H9 (cell line): Measurements from ENCODE around the gene IL1R2. TPM values are rescaled to one million over a fixed set of nuclear protein-coding genes. Genes with fewer than 3 reads are reported as not detected.

ENCODE experiments used
- DNase-seq: peaks from one replicate; pipeline ENCODE4 v3.0.0-alpha.2; 2017
- H2AFZ ChIP-seq: one replicate; pipeline ENCODE4 v1.6.1; 2013; ENCODE audit warnings: mild to moderate bottlenecking, low read length, control low read depth, moderate library complexity
- H2AK5ac ChIP-seq: 2 replicates; pipeline ENCODE4 v1.6.1; 2013; ENCODE audit warnings: low read length, control low read depth, mixed read lengths; ENCODE audit not compliant: insufficient read length
- H2BK120ac ChIP-seq: one replicate; pipeline ENCODE4 v1.6.1; 2013; ENCODE audit warnings: low read depth, mild to moderate bottlenecking, low read length, control low read depth, inconsistent platforms; ENCODE audit not compliant: poor library complexity, severe bottlenecking
- H2BK12ac ChIP-seq: 2 replicates; pipeline ENCODE4 v1.6.1; 2013; ENCODE audit warnings: low read length, control low read depth, mixed read lengths, low read depth; ENCODE audit not compliant: insufficient read length
- H2BK15ac ChIP-seq: 2 replicates; pipeline ENCODE4 v1.6.1; 2013; ENCODE audit warnings: low read depth, low read length, control low read depth
- H2BK20ac ChIP-seq: one replicate; pipeline ENCODE4 v1.6.1; 2013; ENCODE audit warnings: low read depth, mild to moderate bottlenecking, low read length, control low read depth, inconsistent platforms; ENCODE audit not compliant: poor library complexity, severe bottlenecking
- H2BK5ac ChIP-seq: 2 replicates; pipeline ENCODE4 v1.6.1; 2013; ENCODE audit warnings: low read length, control low read depth, mixed read lengths; ENCODE audit not compliant: insufficient read length
- H3K14ac ChIP-seq: 2 replicates; pipeline ENCODE4 v1.6.1; 2013; ENCODE audit warnings: low read length, control low read depth; ENCODE audit not compliant: insufficient read depth
- H3K18ac ChIP-seq: 2 replicates; pipeline ENCODE4 v1.6.1; 2013; ENCODE audit warnings: low read depth, mild to moderate bottlenecking, mixed read lengths, low read length, control low read depth; ENCODE audit not compliant: insufficient read length
- H3K23ac ChIP-seq: 2 replicates; pipeline ENCODE4 v1.6.1; 2013; ENCODE audit warnings: low read length, control low read depth, mixed read lengths, low read depth; ENCODE audit not compliant: insufficient read length
- H3K23me2 ChIP-seq: 2 replicates; pipeline ENCODE4 v1.6.1; 2013; ENCODE audit warnings: low read depth, mild to moderate bottlenecking, mixed read lengths, low read length, control low read depth; ENCODE audit not compliant: insufficient read length, poor library complexity, severe bottlenecking
- H3K27ac ChIP-seq: 2 replicates; pipeline ENCODE4 v1.5.1; 2013; ENCODE audit warnings: low read length, control low read depth, mixed read lengths, low read depth; ENCODE audit not compliant: insufficient read length
- H3K27me3 ChIP-seq: 2 replicates; pipeline ENCODE4 v1.6.1; 2013; ENCODE audit warnings: low read length, control low read depth, inconsistent platforms; ENCODE audit not compliant: insufficient read depth
- H3K4ac ChIP-seq: 2 replicates; pipeline ENCODE4 v1.6.1; 2013; ENCODE audit warnings: low read depth, mild to moderate bottlenecking, control low read depth, inconsistent platforms, low read length, moderate library complexity
- H3K4me1 ChIP-seq: 2 replicates; pipeline ENCODE4 v1.6.1; 2013; ENCODE audit warnings: low read length, control low read depth, inconsistent platforms; ENCODE audit not compliant: insufficient read depth
- H3K4me2 ChIP-seq: 2 replicates; pipeline ENCODE4 v1.6.1; 2013; ENCODE audit warnings: low read length, control low read depth, mixed read lengths; ENCODE audit not compliant: insufficient read length, insufficient read depth
- H3K56ac ChIP-seq: 2 replicates; pipeline ENCODE4 v1.6.1; 2013; ENCODE audit warnings: low read depth, mild to moderate bottlenecking, mixed read lengths, low read length, control low read depth; ENCODE audit not compliant: insufficient read length
- H3K79me1 ChIP-seq: 2 replicates; pipeline ENCODE4 v1.6.1; 2013; ENCODE audit warnings: low read depth, mild to moderate bottlenecking, moderate library complexity, low read length, control low read depth, inconsistent platforms; ENCODE audit not compliant: insufficient read depth, poor library complexity, severe bottlenecking
- H3K79me2 ChIP-seq: 2 replicates; pipeline ENCODE4 v1.6.1; 2013; ENCODE audit warnings: low read length, control low read depth, inconsistent platforms; ENCODE audit not compliant: insufficient read depth
- H3K9ac ChIP-seq: 2 replicates; pipeline ENCODE4 v1.6.1; 2013; ENCODE audit warnings: low read length, control low read depth, mixed read lengths; ENCODE audit not compliant: insufficient read length; ENCODE audit errors: extremely low read depth
- H3K9me3 ChIP-seq: one replicate; pipeline ENCODE4 v1.6.1; 2013; ENCODE audit warnings: low read depth, low read length, inconsistent platforms; ENCODE audit not compliant: control insufficient read depth
- H3T11ph ChIP-seq: one replicate; pipeline ENCODE4 v1.6.1; 2013; ENCODE audit warnings: mild to moderate bottlenecking, low read length, control low read depth, inconsistent platforms
- H4K20me1 ChIP-seq: one replicate; pipeline ENCODE4 v1.6.1; 2013; ENCODE audit not compliant: control insufficient read depth, insufficient read length, insufficient read depth
- H4K5ac ChIP-seq: 2 replicates; pipeline ENCODE4 v1.6.1; 2013; ENCODE audit warnings: low read depth, mild to moderate bottlenecking, mixed read lengths, low read length, control low read depth; ENCODE audit not compliant: insufficient read length
- H4K8ac ChIP-seq: replicated peaks from 2 replicates; pipeline ENCODE4 v1.6.1; 2013; ENCODE audit warnings: low read length, control low read depth, mixed read lengths, low read depth; ENCODE audit not compliant: insufficient read length
- H4K91ac ChIP-seq: 2 replicates; pipeline ENCODE4 v1.6.1; 2013; ENCODE audit warnings: low read depth, mild to moderate bottlenecking, moderate library complexity, mixed read lengths, low read length, control low read depth; ENCODE audit not compliant: insufficient read length
- H3K27ac Mint-ChIP-seq, 3 experiments: 2 replicates in 2 of 3; 3 replicates in 1 of 3; pipeline ENCODE4 v1.8.0; 2020 to 2021; ENCODE audit warnings: mixed read lengths in 3 of 3, mild to moderate bottlenecking in 1 of 3, moderate library complexity in 1 of 3
- H3K27me3 Mint-ChIP-seq: 2 replicates; pipeline ENCODE4 v1.8.0; 2021; ENCODE audit warnings: low read depth, mild to moderate bottlenecking, moderate library complexity, mixed read lengths
- H3K36me3 Mint-ChIP-seq, 3 experiments: 2 replicates in 2 of 3; 3 replicates in 1 of 3; pipeline ENCODE4 v1.8.0; 2020 to 2021; ENCODE audit warnings: low read depth in 3 of 3, mixed read lengths in 3 of 3; ENCODE audit not compliant: insufficient read depth in 1 of 3
- H3K4me1 Mint-ChIP-seq, 2 experiments: 2 replicates each; pipeline ENCODE4 v1.8.0; 2020; ENCODE audit warnings: mixed read lengths in 2 of 2
- H3K4me3 Mint-ChIP-seq, 2 experiments: 2 replicates in 1 of 2; 3 replicates in 1 of 2; pipeline ENCODE4 v1.8.0; 2020 to 2021; ENCODE audit warnings: mild to moderate bottlenecking in 2 of 2, mixed read lengths in 2 of 2, moderate library complexity in 1 of 2
- H3K9me3 Mint-ChIP-seq, 2 experiments: 2 replicates in 1 of 2; 3 replicates in 1 of 2; pipeline ENCODE4 v1.8.0; 2020; ENCODE audit warnings: mild to moderate bottlenecking in 2 of 2, mixed read lengths in 2 of 2, moderate library complexity in 1 of 2
- WGBS: extraction: QIAGEN DNeasy Blood & Tissue Kit; methylation state at CpG from one replicate; pipeline ENCODE4 v1.1.7; 2013; ENCODE audit warnings: missing lambda C conversion rate, low lambda C conversion rate, mixed read lengths; ENCODE audit not compliant: insufficient read length; ENCODE audit errors: extremely low coverage; 5-methylcytosine and 5-hydroxymethylcytosine counted together
- total RNA-seq: library from RNA; stranded (reverse); gene quantifications from 2 replicates; pipeline ENCODE4 v1.2.1, GENCODE V29; 2021
- TF ChIP-seq, protein P1 (sequence below): fragments of 200-600 bp; sonication (generic); conservative IDR thresholded peaks from 3 replicates; pipeline ENCODE4 v1.8.0; 2021; ENCODE audit warnings: antibody characterized with exemption, mild to moderate bottlenecking

Gene IL1R2
- total RNA-seq, 1 experiment from 2014 or later = not detected

DNA sequence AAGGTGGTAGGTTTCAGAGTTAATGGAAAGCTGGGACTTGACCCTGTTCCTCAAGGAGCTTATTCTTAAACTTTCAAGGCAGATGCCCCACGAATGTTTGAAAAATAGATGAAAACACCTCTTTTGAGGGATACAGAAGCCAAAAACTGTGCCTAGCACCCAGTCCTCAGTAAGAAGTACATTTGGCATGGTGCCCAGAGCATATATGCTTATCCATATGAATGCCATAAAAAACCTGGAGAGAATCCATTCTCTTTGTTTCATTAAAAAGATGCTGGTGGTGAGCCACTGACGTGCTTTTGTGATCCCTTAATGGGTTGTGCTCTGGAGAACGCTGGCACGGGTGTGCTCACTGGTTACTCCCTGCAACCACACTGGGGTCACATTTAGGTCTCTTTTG lies 69.0 kb downstream of the IL1R2 start:
- no peak overlapping the region for H2BK20ac ChIP-seq

More for the DNA sequence above, 69.0 kb downstream of the IL1R2 start:
- peaks cover 4% of the 10 kb centered on the region for H3K27me3 Mint-ChIP-seq
- Histone ChIP-seq H2AK5ac (no peak overlapping the region), H3K27me3 (no peaks in the 10 kb centered on the region), H2AFZ (no peak overlapping the region), H4K8ac (no peak overlapping the region), H3K27ac (no peak overlapping the region), H3K18ac (no peak overlapping the region), H4K91ac (no peak overlapping the region), H3K14ac (no peak overlapping the region), H2BK12ac (no peak overlapping the region), H3T11ph (no peak overlapping the region), H4K20me1 (no peaks in the 10 kb centered on the region), H3K23ac (no peak overlapping the region), H3K9ac (no peak overlapping the region), H4K5ac (no peak overlapping the region), H3K4me1 (no peaks in the 10 kb centered on the region), H3K79me2 (no peaks in the 10 kb centered on the region), H2BK5ac (no peak overlapping the region), H3K79me1 (no peaks in the 10 kb centered on the region), H3K4ac (no peak overlapping the region), H3K9me3 (no peaks in the 10 kb centered on the region), H2BK15ac (no peak overlapping the region), H2BK120ac (no peak overlapping the region), H3K23me2 (no peaks in the 10 kb centered on the region), H3K4me2 (no peak overlapping the region), H3K56ac (no peak overlapping the region)
- H3K36me3 Mint-ChIP-seq = peaks cover 0 to 4% (median 0%) of the 10 kb centered on the region in 3 experiments; a peak in 1 of 7 replicates
- no peak for DNase-seq
- no peaks in the 10 kb centered on the region for H3K9me3 Mint-ChIP-seq
- H3K27ac Mint-ChIP-seq = no peak overlapping the region
- peaks cover 9 to 12% of the 10 kb centered on the region in 2 experiments; a peak in 3 of 4 replicates for H3K4me1 Mint-ChIP-seq
- no peak overlapping the region for H3K4me3 Mint-ChIP-seq
- no CpG with 5 or more reads among the region's 4 CpGs for WGBS
- TF ChIP-seq, protein P1, sequence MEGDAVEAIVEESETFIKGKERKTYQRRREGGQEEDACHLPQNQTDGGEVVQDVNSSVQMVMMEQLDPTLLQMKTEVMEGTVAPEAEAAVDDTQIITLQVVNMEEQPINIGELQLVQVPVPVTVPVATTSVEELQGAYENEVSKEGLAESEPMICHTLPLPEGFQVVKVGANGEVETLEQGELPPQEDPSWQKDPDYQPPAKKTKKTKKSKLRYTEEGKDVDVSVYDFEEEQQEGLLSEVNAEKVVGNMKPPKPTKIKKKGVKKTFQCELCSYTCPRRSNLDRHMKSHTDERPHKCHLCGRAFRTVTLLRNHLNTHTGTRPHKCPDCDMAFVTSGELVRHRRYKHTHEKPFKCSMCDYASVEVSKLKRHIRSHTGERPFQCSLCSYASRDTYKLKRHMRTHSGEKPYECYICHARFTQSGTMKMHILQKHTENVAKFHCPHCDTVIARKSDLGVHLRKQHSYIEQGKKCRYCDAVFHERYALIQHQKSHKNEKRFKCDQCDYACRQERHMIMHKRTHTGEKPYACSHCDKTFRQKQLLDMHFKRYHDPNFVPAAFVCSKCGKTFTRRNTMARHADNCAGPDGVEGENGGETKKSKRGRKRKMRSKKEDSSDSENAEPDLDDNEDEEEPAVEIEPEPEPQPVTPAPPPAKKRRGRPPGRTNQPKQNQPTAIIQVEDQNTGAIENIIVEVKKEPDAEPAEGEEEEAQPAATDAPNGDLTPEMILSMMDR = no peak
